Tibial nerve (tissue), 4 donors: ENCODE data around the gene CRYAB. TPM values are rescaled to one million over a fixed set of nuclear protein-coding genes. Genes with fewer than 3 reads are reported as not detected.

ENCODE experiments used
- DNase-seq, 2 donors: peaks; one replicate each; pipeline ENCODE4 v3.0.0-alpha.2; 2019; ENCODE audit warnings: low spot score in 2 of 2
- H3K27ac ChIP-seq, 4 donors: fragments of 200-600 bp; sonication (generic) in 3 of 4; one replicate each; pipeline ENCODE4 v1.5.1; 2017 to 2019; ENCODE audit warnings: mild to moderate bottlenecking in 1 of 4
- H3K27me3 ChIP-seq, 2 donors: fragments of 200-600 bp; sonication (generic) in 1 of 2; one replicate each; pipeline versions ENCODE4 v1.5.1 to v1.6.0; 2017 to 2019
- H3K36me3 ChIP-seq, 3 donors: fragments of 200-600 bp; sonication (generic); one replicate each; pipeline ENCODE4 v1.5.1; 2018 to 2019
- H3K4me1 ChIP-seq, 4 donors: fragments of 200-600 bp; sonication (generic) in 3 of 4; one replicate each; pipeline ENCODE4 v1.5.1; 2017 to 2019
- H3K4me3 ChIP-seq, 4 donors: fragments of 200-600 bp; sonication (generic) in 3 of 4; one replicate each; pipeline ENCODE4 v1.5.1; 2017 to 2019; ENCODE audit warnings: mild to moderate bottlenecking in 1 of 4, moderate library complexity in 1 of 4
- H3K9me3 ChIP-seq, 4 donors: fragments of 200-600 bp; sonication (generic) in 3 of 4; one replicate each; pipeline ENCODE4 v1.5.1; 2017 to 2019
- EP300 ChIP-seq, 2 donors: sonication (generic); formaldehyde crosslinking; IDR thresholded peaks; one replicate each; pipeline ENCODE4 v1.6.1; 2017; ENCODE audit warnings: antibody characterized with exemption in 2 of 2, mild to moderate bottlenecking in 1 of 2
- POLR2A ChIP-seq, 2 donors: fragments of 450-650 bp; IDR thresholded peaks; one replicate each; pipeline ENCODE4 v1.6.1; 2017; ENCODE audit warnings: antibody characterized with exemption in 2 of 2, mild to moderate bottlenecking in 2 of 2, moderate library complexity in 2 of 2
- WGBS, 2 donors: methylation state at CpG; one replicate each; pipeline ENCODE4 v1.1.5; 2018; 5-methylcytosine and 5-hydroxymethylcytosine counted together
- total RNA-seq, 4 donors: library from RNA; depleted of rRNA; stranded (reverse); fragments of >200 nt; gene quantifications; one replicate each; pipeline ENCODE4 v1.1.0, GENCODE V29; 2016
- TF ChIP-seq, protein P1 (sequence below), 5 experiments: fragments of 200-600 bp in 3 of 5; fragments of 450-650 bp in 2 of 5; sonication (generic) in 3 of 5; IDR thresholded peaks; one replicate each; pipeline ENCODE4 v1.5.1; 2016 to 2019; ENCODE audit warnings: antibody characterized with exemption in 5 of 5, mild to moderate bottlenecking in 3 of 5, moderate library complexity in 2 of 5

CRYAB gene
- total RNA-seq, 4 donors from 2014 or later = 353 to 879 (median 645) TPM

DNA sequence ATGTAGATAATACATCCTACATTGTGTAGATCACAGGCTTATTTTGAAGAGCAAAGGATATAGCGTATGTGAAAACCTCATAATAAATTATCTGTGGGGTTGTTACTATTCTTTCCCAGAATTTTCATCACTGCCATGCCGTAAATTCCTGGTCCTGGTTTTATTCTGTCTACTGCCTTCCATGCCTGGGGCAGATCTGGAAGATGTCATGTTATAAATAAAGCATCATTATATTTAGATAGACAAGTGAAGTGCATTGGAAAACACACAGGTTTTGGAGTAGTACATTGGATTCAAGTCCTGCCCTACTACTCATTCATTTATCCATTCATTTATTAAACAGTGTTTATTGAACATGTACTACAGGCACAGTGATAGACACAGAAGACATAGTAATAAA lies 9.3 kb upstream of the CRYAB start:
- H3K4me1 ChIP-seq = peaks cover 0 to 51% (median 28%) of the 10 kb centered on the region in 4 donors
- H3K4me3 ChIP-seq = no peak overlapping the region
- H3K9me3 ChIP-seq = no peaks in the 10 kb centered on the region
- DNase-seq = no peak
- no peaks in the 10 kb centered on the region for H3K36me3 ChIP-seq
- TF ChIP-seq, protein P1, sequence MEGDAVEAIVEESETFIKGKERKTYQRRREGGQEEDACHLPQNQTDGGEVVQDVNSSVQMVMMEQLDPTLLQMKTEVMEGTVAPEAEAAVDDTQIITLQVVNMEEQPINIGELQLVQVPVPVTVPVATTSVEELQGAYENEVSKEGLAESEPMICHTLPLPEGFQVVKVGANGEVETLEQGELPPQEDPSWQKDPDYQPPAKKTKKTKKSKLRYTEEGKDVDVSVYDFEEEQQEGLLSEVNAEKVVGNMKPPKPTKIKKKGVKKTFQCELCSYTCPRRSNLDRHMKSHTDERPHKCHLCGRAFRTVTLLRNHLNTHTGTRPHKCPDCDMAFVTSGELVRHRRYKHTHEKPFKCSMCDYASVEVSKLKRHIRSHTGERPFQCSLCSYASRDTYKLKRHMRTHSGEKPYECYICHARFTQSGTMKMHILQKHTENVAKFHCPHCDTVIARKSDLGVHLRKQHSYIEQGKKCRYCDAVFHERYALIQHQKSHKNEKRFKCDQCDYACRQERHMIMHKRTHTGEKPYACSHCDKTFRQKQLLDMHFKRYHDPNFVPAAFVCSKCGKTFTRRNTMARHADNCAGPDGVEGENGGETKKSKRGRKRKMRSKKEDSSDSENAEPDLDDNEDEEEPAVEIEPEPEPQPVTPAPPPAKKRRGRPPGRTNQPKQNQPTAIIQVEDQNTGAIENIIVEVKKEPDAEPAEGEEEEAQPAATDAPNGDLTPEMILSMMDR (IDR thresholded peaks at IDR 0.05) = no peak
- TF ChIP-seq POLR2A (IDR thresholded peaks at IDR 0.05) (no peak), EP300 (IDR thresholded peaks at IDR 0.05) (no peak)
- H3K27me3 ChIP-seq = no peaks in the 10 kb centered on the region
- 52 to 68% methylated on average over 2 of the region's 2 CpGs for WGBS, 2 donors
- peak overlapping the region in 1 of 4 donors; percentile 93 for H3K27ac ChIP-seq

DNA sequence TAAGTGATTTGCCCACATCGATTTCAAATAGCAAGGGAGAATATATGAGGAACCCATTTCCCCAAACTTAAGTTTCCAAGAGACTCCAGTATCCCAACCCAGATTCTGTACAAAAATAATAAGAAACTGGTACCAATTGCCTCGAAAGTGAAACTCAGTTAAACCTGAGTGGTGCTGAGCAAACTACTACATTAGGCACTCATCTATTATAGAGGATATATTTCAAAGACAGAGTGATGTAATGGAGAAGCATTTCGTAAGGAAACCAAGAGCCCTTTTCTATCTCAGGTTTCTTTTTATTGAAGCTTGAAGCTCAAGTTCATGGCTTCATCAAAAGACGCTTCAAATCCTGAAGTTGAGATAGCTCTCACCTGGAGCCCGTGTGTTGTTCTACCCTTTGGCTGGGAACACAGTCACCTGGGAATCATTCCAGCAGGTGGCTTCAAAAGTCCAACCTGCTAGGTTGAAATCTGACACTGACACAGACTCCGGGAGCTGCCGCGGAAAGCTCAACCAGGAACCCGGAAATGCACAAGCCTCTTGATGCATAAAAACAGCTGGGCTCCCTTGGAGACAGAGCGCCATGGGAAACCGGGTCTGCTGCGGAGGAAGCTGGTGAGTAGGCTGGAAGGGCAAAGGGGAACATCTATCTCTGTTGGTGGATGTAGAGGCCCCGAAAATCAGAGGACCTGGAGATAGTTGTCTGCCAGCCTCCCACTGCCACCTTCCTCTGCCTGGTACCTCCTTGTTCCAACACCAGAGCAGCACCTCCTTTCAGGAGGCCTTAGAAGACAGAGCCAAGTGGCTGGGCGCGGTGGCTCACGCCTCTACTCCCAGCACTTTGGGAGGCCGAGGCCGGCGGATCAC lies 7.1 kb upstream of the CRYAB start, which contains the start of gene C11orf52:
Gene C11orf52, plus strand, starts transcription at position 524 of the 867 bp plus-strand sequence. Its CDS starts 60 bp downstream, at position 584.
- H3K27me3 ChIP-seq = no peaks in the 10 kb centered on the region
- H3K36me3 ChIP-seq = no peaks in the 10 kb centered on the region
- H3K27ac ChIP-seq = peak within 1 kb of the TSS; percentile 38 to 57 (median 44)
- TF ChIP-seq POLR2A (IDR thresholded peaks at IDR 0.05) = no peak
- TF ChIP-seq, protein P1 (IDR thresholded peaks at IDR 0.05) = no peak
- TF ChIP-seq EP300 (IDR thresholded peaks at IDR 0.05) = no peak
- peaks cover 0 to 42% (median 11%) of the 10 kb centered on the region in 4 donors for H3K4me1 ChIP-seq
- DNase-seq = no peak
- peak within 1 kb of the TSS in 1 of 4 donors; percentile 11 for H3K4me3 ChIP-seq
- H3K9me3 ChIP-seq = no peaks in the 10 kb centered on the region
- WGBS, 2 donors = 65 to 67% methylated on average over 19 of the region's 19 CpGs

- H3K36me3 ChIP-seq = no peaks in the 10 kb centered on the region
- TF ChIP-seq, protein P1 (IDR thresholded peaks at IDR 0.05) = no peak
- DNase-seq = no peak
- peaks cover 0 to 34% (median 7%) of the 10 kb centered on the region in 4 donors for H3K4me1 ChIP-seq
- H3K27ac ChIP-seq = peak overlapping the region in 2 of 4 donors; percentile 42 to 57
- 89 to 91% methylated on average over 3 of the region's 3 CpGs for WGBS, 2 donors
- no peak overlapping the region for H3K4me3 ChIP-seq
- no peaks in the 10 kb centered on the region for H3K9me3 ChIP-seq
- H3K27me3 ChIP-seq = no peaks in the 10 kb centered on the region
Measured at GRCh38 chr11:111917788-111918187, 6.2 kb upstream of the CRYAB start.

DNA sequence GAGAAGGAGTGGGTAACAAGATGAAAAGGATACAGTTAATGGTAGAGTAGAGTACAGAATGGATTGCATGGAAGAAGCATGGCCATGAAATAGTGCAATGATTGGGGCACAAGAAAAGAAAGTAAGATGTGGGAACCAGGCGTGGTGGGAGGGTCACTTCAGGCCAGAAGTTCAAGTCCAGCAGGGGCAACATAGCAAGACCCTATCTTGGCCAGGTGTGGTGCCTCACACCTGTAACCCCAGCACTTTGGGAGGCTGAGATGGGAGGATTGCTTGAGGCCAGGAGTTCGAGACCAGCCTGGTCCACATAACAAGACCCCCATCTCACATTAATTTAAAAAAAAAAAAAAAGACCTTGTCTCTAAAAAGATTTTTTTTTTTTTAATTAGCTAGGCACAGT lies 5.7 kb upstream of the CRYAB start:
- Histone ChIP-seq H3K4me3 (no peak overlapping the region), H3K27ac (peak overlapping the region in 1 of 4 donors; percentile 57), H3K4me1 (peaks cover 0 to 29% (median 6%) of the 10 kb centered on the region in 4 donors), H3K27me3 (no peaks in the 10 kb centered on the region), H3K9me3 (no peaks in the 10 kb centered on the region), H3K36me3 (no peaks in the 10 kb centered on the region)
- TF ChIP-seq, protein P1 (IDR thresholded peaks at IDR 0.05) = no peak
- TF ChIP-seq EP300 (IDR thresholded peaks at IDR 0.05) = no peak
- no peak for TF ChIP-seq POLR2A (IDR thresholded peaks at IDR 0.05)
- DNase-seq = no peak
- whole genome bisulfite sequencing, 2 donors = 88 to 92% methylated on average over 2 of the region's 2 CpGs

- TF ChIP-seq POLR2A (IDR thresholded peaks at IDR 0.05) = no peak
- no peak for TF ChIP-seq EP300 (IDR thresholded peaks at IDR 0.05)
- TF ChIP-seq, protein P1 (IDR thresholded peaks at IDR 0.05) = no peak
- DNase-seq = no peak
- no peaks in the 10 kb centered on the region for H3K9me3 ChIP-seq
- H3K27ac ChIP-seq = peak overlapping the region in 1 of 4 donors; percentile 57
- H3K27me3 ChIP-seq = no peaks in the 10 kb centered on the region
- 86 to 100% methylated on average over 1 of the region's 1 CpG for WGBS, 2 donors
- no peak overlapping the region for H3K4me3 ChIP-seq
- H3K4me1 ChIP-seq = peaks cover 0 to 23% (median 3%) of the 10 kb centered on the region in 4 donors
- no peaks in the 10 kb centered on the region for H3K36me3 ChIP-seq
Measured at GRCh38 chr11:111916768-111917167, 5.2 kb upstream of the CRYAB start.
